Ascending aorta (tissue), 2 donors: ENCODE data around the gene PAPPA2. TPM values are rescaled to one million over a fixed set of nuclear protein-coding genes. Genes with fewer than 3 reads are reported as not detected.

Experiments used
- DNase-seq, 2 donors: peaks; one replicate each; pipeline ENCODE4 v3.0.0-alpha.2; 2019; ENCODE audit warnings: low spot score in 2 of 2
- H3K27ac ChIP-seq, 2 donors: fragments of 200-600 bp; sonication (generic); one replicate each; pipeline ENCODE4 v1.5.1; 2016 to 2017; ENCODE audit warnings: mild to moderate bottlenecking in 1 of 2
- H3K27me3 ChIP-seq: fragments of 200-600 bp; sonication (generic); one replicate; pipeline ENCODE4 v1.5.1; 2017
- H3K36me3 ChIP-seq, 2 donors: fragments of 200-600 bp; sonication (generic); one replicate each; pipeline ENCODE4 v1.5.1; 2016
- H3K4me1 ChIP-seq, 2 donors: fragments of 200-600 bp; sonication (generic); one replicate each; pipeline ENCODE4 v1.5.1; 2016 to 2017; ENCODE audit warnings: mild to moderate bottlenecking in 1 of 2
- H3K4me3 ChIP-seq, 2 donors: fragments of 200-600 bp; sonication (generic); one replicate each; pipeline ENCODE4 v1.5.1; 2016 to 2017; ENCODE audit warnings: mild to moderate bottlenecking in 1 of 2
- H3K9me3 ChIP-seq, 2 donors: fragments of 200-600 bp; sonication (generic); one replicate each; pipeline ENCODE4 v1.5.1; 2016
- intact Hi-C: fragments of 100-400 bp; cut with DNase I; formaldehyde crosslinking; loops from one replicate; pipeline ENCODE4 v1.15.1; 2023
- total RNA-seq: library from RNA; depleted of rRNA; stranded (reverse); fragments of >200 nt; gene quantifications from one replicate; pipeline ENCODE4 v1.1.0, GENCODE V29; 2016
- TF ChIP-seq, protein P1 (sequence below), 3 experiments: fragments of 200-600 bp in 2 of 3; fragments of 450-650 bp in 1 of 3; sonication (generic) in 2 of 3; IDR thresholded peaks; one replicate each; pipeline ENCODE4 v1.5.1; 2016 to 2019; ENCODE audit warnings: antibody characterized with exemption in 3 of 3, mild to moderate bottlenecking in 1 of 3, moderate library complexity in 1 of 3

Gene PAPPA2
- total RNA-seq, 1 donor from 2014 or later: 2.9 TPM

- intact Hi-C loops: no loop called here
- H3K4me3 ChIP-seq: no peak overlapping the region
- no peaks in the 10 kb centered on the region for H3K36me3 ChIP-seq
- H3K27ac ChIP-seq: no peak overlapping the region
- TF ChIP-seq, protein P1, sequence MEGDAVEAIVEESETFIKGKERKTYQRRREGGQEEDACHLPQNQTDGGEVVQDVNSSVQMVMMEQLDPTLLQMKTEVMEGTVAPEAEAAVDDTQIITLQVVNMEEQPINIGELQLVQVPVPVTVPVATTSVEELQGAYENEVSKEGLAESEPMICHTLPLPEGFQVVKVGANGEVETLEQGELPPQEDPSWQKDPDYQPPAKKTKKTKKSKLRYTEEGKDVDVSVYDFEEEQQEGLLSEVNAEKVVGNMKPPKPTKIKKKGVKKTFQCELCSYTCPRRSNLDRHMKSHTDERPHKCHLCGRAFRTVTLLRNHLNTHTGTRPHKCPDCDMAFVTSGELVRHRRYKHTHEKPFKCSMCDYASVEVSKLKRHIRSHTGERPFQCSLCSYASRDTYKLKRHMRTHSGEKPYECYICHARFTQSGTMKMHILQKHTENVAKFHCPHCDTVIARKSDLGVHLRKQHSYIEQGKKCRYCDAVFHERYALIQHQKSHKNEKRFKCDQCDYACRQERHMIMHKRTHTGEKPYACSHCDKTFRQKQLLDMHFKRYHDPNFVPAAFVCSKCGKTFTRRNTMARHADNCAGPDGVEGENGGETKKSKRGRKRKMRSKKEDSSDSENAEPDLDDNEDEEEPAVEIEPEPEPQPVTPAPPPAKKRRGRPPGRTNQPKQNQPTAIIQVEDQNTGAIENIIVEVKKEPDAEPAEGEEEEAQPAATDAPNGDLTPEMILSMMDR (IDR thresholded peaks at IDR 0.05): no peak
- DNase-seq: no peak
- H3K27me3 ChIP-seq: no peaks in the 10 kb centered on the region
- no peaks in the 10 kb centered on the region for H3K9me3 ChIP-seq
- H3K4me1 ChIP-seq: no peaks in the 10 kb centered on the region
Observed at GRCh38 chr1:176696689-176697088, 233.7 kb downstream of the PAPPA2 start.

GRCh38 chr1:176699821-176700220 is 236.8 kb downstream of the PAPPA2 start:
- intact Hi-C loops: no loop called here
- Histone ChIP-seq H3K9me3 (no peaks in the 10 kb centered on the region), H3K4me1 (no peaks in the 10 kb centered on the region)

DNA sequence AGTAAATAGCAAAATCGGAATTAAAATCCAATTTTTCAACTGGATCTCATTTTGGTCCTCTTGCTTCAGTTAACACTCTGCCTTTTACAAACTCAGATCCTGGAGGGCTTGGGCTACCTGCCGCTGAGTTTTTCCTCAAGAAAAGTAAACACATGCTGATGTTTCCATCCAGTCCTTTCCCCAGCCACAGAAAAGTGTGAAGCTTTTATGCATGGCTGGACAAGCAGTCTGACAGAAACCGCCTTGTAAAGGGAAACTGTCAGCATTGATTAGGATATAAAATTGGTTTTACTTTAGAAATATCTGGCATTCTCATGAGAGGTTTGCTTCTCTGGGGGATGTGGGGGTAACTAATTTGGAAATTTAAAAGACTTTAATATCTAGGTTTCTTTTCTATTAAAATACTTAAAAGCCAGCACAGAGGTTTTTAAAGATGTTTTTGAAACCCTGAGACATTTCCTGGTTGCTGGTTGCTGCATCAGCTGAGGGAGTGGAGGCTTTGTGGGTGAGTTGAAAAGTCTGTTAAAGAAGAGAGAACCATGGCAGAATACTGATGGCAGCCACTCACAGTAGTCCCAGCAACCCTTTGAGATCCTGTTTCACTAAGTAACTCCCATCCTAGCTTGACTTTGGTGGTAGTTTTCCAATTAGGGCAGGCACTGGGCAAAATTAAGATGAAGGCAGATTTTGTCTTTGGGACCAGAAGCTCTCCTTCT is 238.3 kb downstream of the PAPPA2 start:
- H3K4me1 ChIP-seq: no peaks in the 10 kb centered on the region
- H3K27ac ChIP-seq: no peak overlapping the region
- no peak overlapping the region for H3K4me3 ChIP-seq
- intact Hi-C loops: no loop called here
- TF ChIP-seq, protein P1 (IDR thresholded peaks at IDR 0.05): no peak
- no peaks in the 10 kb centered on the region for H3K36me3 ChIP-seq
- no peaks in the 10 kb centered on the region for H3K27me3 ChIP-seq
- DNase-seq: no peak
- H3K9me3 ChIP-seq: no peaks in the 10 kb centered on the region

More at GRCh38 chr1:176699821-176700220, 236.8 kb downstream of the PAPPA2 start:
- TF ChIP-seq, protein P1 (IDR thresholded peaks at IDR 0.05): no peak
- H3K27ac ChIP-seq: no peak overlapping the region
- no peaks in the 10 kb centered on the region for H3K27me3 ChIP-seq
- H3K36me3 ChIP-seq: no peaks in the 10 kb centered on the region
- H3K4me3 ChIP-seq: no peak overlapping the region
- DNase-seq: no peak

DNA sequence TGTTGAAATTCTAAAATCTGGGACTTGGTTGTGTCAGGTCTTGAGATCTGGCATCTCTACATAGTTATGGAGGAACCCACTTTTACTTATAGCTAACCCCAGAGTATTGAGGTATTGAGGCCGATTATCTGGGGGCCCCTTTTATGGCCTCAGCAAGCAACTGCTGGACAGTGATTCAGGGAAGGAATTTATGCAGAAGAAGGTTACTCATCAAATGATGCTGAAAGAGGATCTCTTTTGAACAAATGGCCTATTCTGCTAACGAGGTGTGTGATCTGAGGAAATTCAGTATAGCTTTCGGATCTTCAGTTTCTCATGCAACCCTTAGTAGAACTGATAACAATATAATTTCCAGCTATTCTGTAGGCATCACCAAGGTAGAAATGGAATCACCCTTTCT is 239.9 kb downstream of the PAPPA2 start:
- intact Hi-C loops: no loop called here
- TF ChIP-seq, protein P1 (IDR thresholded peaks at IDR 0.05): no peak
- Histone ChIP-seq H3K4me3 (no peak overlapping the region), H3K9me3 (no peaks in the 10 kb centered on the region), H3K27me3 (no peaks in the 10 kb centered on the region), H3K36me3 (no peaks in the 10 kb centered on the region), H3K27ac (no peak overlapping the region), H3K4me1 (no peaks in the 10 kb centered on the region)
- no peak for DNase-seq

DNA sequence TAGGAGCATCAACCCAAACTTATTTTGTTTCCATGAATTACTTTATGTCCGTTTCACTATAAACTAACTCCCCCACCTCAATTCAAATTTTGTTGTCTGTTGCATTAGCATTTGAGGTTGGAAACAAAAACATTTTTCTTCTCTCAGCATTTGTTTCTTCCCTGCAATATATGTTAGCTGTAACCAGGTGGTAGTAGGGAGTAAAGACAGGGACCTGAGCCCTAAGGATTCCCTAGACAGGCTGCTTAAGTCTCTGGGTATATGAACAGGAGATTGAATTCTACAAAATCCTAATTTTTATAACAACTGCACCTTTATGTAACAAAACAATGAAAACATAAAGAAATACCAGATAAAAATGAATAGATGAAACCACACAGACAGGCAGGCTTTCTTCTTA is 242.6 kb downstream of the PAPPA2 start:
- no peak overlapping the region for H3K4me3 ChIP-seq
- no peaks in the 10 kb centered on the region for H3K4me1 ChIP-seq
- DNase-seq: no peak
- no peaks in the 10 kb centered on the region for H3K36me3 ChIP-seq
- H3K27ac ChIP-seq: no peak overlapping the region
- intact Hi-C loops: no loop called here
- TF ChIP-seq, protein P1 (IDR thresholded peaks at IDR 0.05): no peak
- no peaks in the 10 kb centered on the region for H3K9me3 ChIP-seq
- H3K27me3 ChIP-seq: no peaks in the 10 kb centered on the region
